Measurements from ENCODE around the gene CDCP1. TPM values are rescaled to one million over a fixed set of nuclear protein-coding genes. Genes with fewer than 3 reads are reported as not detected.
A peak's percentile ranks its signal among the peaks of the same experiment; 100 is the strongest.

Gene CDCP1
- total RNA-seq, 5 donors from 2014 or later (not counting 1 experiment from before 2014, with no cell fraction given) = 0.36 to 1.7 (median 0.55) TPM

DNA sequence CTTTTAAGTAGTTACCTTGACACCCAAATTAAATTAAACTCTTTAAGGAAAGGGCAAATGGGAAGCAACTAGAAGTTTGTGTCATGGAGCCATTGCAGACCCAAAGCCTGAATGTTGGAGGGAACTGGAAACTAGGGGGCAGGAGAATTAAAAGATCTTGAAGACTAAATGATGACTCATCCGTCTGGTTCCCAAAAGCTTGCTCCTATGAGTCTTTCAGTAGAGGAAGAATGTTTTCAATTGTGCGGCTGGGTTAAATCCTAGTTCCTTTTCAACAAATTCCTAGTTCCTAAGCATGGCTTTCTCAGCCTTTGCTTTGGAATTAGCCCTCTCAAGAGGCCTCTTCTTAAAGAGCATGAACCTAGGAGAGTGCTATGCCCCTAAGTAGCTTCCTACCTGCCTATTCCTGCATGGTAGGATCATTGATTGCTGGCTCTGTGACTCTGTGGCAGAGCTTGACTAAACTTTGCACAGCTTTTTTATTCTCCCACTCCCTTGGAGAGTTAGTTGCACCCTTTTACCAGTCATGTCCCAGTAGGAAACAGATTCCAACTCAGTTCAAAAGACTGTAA lies 102.4 kb downstream of the CDCP1 start:
- no peak overlapping the region for H3K27ac ChIP-seq (ENCODE audit: low read length)
- peaks cover 0 to 15% of the 10 kb centered on the region in 2 experiments for H3K27me3 ChIP-seq (replicated peaks in 1 of 2; ENCODE audit: control insufficient read depth in 2 of 2, extremely low read depth in 1 of 2, insufficient read depth in 2 of 2, low read length in 1 of 2)
- Mint-ChIP-seq H3K27me3 (peaks cover 6 to 12% of the 10 kb centered on the region in 2 donors), H3K36me3 (no peaks in the 10 kb centered on the region), H3K4me3 (no peak overlapping the region), H3K9me3 (no peaks in the 10 kb centered on the region), H3K27ac (no peak overlapping the region), H3K4me1 (peaks cover 14 to 18% (median 17%) of the 10 kb centered on the region in 3 donors)
- peaks cover 14 to 15% of the 10 kb centered on the region in 2 experiments for H3K4me1 ChIP-seq (ENCODE audit: control insufficient read depth in 1 of 2, extremely low read depth in 1 of 2, insufficient read depth in 2 of 2, low read length in 2 of 2)
- no peaks in the 10 kb centered on the region for H3K9me3 ChIP-seq
- 100% methylated on average over 2 of the region's 2 CpGs for WGBS (ENCODE audit: insufficient coverage)
- no peaks in the 10 kb centered on the region for H3K36me3 ChIP-seq (ENCODE audit: control insufficient read depth in 2 of 2, extremely low read depth in 1 of 2, insufficient read depth in 1 of 2, low read length in 1 of 2)
- ChIA-PET CTCF (interaction anchor here (0.6 to 6.4 kb wide), 7 partner anchors 23 to 1310 kb away, joined by 3 to 119 read pairs (median 4); partner anchors contain the start of gene CCR2 (in 1 of the 2)), POLR2A (interaction anchor here in 1 of 2 donors (0.6 kb wide), 1 partner anchor 610 kb away, joined by 6 read pairs; no protein-coding TSS in a partner anchor)
- ATAC-seq (replicated peaks in 1 of 4) = no peak
- no peak overlapping the region for H3K4me3 ChIP-seq (ENCODE audit: control insufficient read depth in 1 of 2, extremely low read depth in 1 of 2, low read length in 1 of 2)
- no peak for DNase-seq

DNA sequence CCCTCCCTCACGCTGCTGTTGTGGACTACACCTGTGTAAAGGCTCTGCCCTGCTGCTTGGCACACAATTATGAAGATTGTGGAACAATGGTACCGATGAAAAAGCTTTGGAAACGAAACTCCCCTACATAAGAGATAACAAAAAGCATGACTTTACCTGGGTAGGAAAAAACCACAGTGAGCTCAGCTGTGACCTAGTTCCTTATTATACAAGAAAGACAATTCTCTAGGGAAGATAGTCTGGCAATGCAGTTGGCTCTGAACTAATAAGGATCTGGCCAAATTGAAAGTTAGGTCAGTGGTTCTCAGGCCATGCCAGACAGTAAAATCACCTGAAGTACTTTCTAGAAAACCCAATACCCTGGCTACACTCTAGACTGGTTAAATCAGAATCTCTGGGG lies 104.0 kb downstream of the CDCP1 start:
- Histone ChIP-seq H3K36me3 (ENCODE audit: control insufficient read depth in 2 of 2, extremely low read depth in 1 of 2, insufficient read depth in 1 of 2, low read length in 1 of 2) (no peaks in the 10 kb centered on the region), H3K4me3 (ENCODE audit: control insufficient read depth in 1 of 2, extremely low read depth in 1 of 2, low read length in 1 of 2) (no peak overlapping the region), H3K27ac (ENCODE audit: low read length) (no peak overlapping the region), H3K9me3 (no peaks in the 10 kb centered on the region), H3K4me1 (ENCODE audit: control insufficient read depth in 1 of 2, extremely low read depth in 1 of 2, insufficient read depth in 2 of 2, low read length in 2 of 2) (peaks cover 15 to 18% of the 10 kb centered on the region in 2 experiments), H3K27me3 (replicated peaks in 1 of 2; ENCODE audit: control insufficient read depth in 2 of 2, extremely low read depth in 1 of 2, insufficient read depth in 2 of 2, low read length in 1 of 2) (peaks cover 0 to 10% of the 10 kb centered on the region in 2 experiments)
- WGBS (ENCODE audit: insufficient coverage) = no CpG with 5 or more reads among the region's 3 CpGs
- no peaks in the 10 kb centered on the region for H3K36me3 Mint-ChIP-seq
- ChIA-PET CTCF (interaction anchor here (0.8 to 6.4 kb wide), 7 partner anchors 8 to 614 kb away, joined by 3 to 119 read pairs (median 5); no protein-coding TSS in a partner anchor), POLR2A (no interaction called here)
- H3K4me3 Mint-ChIP-seq = no peak overlapping the region
- H3K4me1 Mint-ChIP-seq = peaks cover 19 to 25% (median 24%) of the 10 kb centered on the region in 3 donors
- no peak for DNase-seq
- H3K27ac Mint-ChIP-seq = no peak overlapping the region
- no peaks in the 10 kb centered on the region for H3K9me3 Mint-ChIP-seq
- H3K27me3 Mint-ChIP-seq = peaks cover 5 to 8% of the 10 kb centered on the region in 2 donors
- ATAC-seq (replicated peaks in 1 of 4) = no peak

DNA sequence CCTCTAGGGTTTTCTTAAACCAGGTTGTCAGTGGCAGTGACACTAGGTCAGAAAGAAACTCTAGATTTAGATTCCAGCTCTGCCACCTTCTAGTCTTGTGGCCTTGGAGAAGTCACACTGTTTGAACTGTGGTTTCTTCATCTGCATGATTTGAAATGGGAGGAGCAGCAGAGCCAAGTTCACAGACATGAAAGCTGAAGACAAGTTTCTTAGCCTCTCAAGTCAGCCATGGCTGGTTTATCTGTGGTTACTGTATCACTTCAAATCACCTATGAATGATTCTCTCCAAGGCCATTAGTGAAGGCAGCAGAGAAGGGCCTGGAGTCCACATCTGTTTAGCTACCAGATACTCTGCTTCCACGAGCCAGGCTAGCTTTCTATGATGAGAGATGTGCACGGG lies 104.5 kb downstream of the CDCP1 start:
- Mint-ChIP-seq H3K27me3 (peaks cover 6 to 8% of the 10 kb centered on the region in 2 donors), H3K36me3 (no peaks in the 10 kb centered on the region), H3K4me1 (peaks cover 22 to 30% (median 27%) of the 10 kb centered on the region in 3 donors), H3K27ac (peak overlapping the region in 1 of 2 donors; percentile 12), H3K9me3 (no peaks in the 10 kb centered on the region), H3K4me3 (no peak overlapping the region)
- CTCF ChIA-PET = interaction anchor here (0.7 to 6.4 kb wide), 12 partner anchors 9 to 615 kb away, joined by 3 to 119 read pairs (median 5); no protein-coding TSS in a partner anchor
- Histone ChIP-seq H3K4me1 (ENCODE audit: control insufficient read depth in 1 of 2, extremely low read depth in 1 of 2, insufficient read depth in 2 of 2, low read length in 2 of 2) (peaks cover 15 to 21% of the 10 kb centered on the region in 2 experiments), H3K9me3 (no peaks in the 10 kb centered on the region), H3K36me3 (ENCODE audit: control insufficient read depth in 2 of 2, extremely low read depth in 1 of 2, insufficient read depth in 1 of 2, low read length in 1 of 2) (no peaks in the 10 kb centered on the region), H3K4me3 (ENCODE audit: control insufficient read depth in 1 of 2, extremely low read depth in 1 of 2, low read length in 1 of 2) (no peak overlapping the region), H3K27me3 (replicated peaks in 1 of 2; ENCODE audit: control insufficient read depth in 2 of 2, extremely low read depth in 1 of 2, insufficient read depth in 2 of 2, low read length in 1 of 2) (peaks cover 0 to 13% of the 10 kb centered on the region in 2 experiments), H3K27ac (ENCODE audit: low read length) (no peak overlapping the region)
- ATAC-seq (replicated peaks in 1 of 4) (no peak), DNase-seq (peak in 1 of 35 experiments; percentile 20)
- 94% methylated on average over 2 of the region's 2 CpGs for WGBS (ENCODE audit: insufficient coverage)
- POLR2A ChIA-PET = no interaction called here

DNA sequence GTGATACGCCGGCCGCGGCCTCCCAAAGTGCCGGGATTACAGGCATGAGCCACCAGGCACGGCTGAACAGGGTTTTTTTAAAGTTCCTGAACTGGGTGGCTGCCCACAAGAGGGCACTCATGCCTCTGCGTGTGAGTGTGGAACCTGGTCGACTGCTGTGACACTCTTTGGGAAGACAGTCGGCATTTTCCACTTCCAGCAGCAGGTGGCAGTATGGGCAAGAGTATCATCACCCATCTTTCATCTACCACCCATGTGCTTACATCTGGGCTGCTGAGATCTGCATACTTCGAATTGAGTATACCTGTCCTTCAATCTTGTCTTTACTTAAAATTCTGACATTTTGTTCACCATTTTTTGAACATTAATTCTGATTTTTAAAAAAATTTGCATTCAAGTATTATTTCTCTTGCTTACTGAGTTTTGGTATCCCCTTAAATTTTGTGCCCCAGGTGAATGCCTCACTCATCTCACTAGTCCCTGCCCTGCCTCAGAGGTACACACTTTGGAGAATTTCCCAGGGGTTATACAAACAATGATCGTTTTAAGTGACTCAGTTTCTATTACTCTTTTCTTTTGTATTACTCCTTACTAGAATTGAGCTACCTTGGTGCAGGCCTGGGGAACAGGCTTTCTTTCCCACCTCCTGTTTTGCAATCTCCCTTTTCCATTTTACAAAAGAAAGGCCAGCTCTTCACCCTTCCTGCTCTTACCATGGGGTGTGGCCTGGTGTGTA lies 108.3 kb downstream of the CDCP1 start:
- H3K4me3 ChIP-seq (ENCODE audit: control insufficient read depth in 1 of 2, extremely low read depth in 1 of 2, low read length in 1 of 2) = no peak overlapping the region
- ChIA-PET CTCF (interaction anchor here (0.5 to 6.4 kb wide), 17 partner anchors 30 to 805 kb away, joined by 3 to 119 read pairs (median 4); no protein-coding TSS in a partner anchor), POLR2A (no interaction called here)
- peak; percentile 76 to 96 (median 88) for DNase-seq
- WGBS (ENCODE audit: insufficient coverage) = 2% methylated on average over 8 of the region's 11 CpGs
- H3K27ac ChIP-seq (ENCODE audit: low read length) = no peak overlapping the region
- H3K9me3 ChIP-seq = no peaks in the 10 kb centered on the region
- Mint-ChIP-seq H3K27ac (no peak overlapping the region), H3K9me3 (no peaks in the 10 kb centered on the region), H3K4me1 (peaks cover 45 to 55% (median 52%) of the 10 kb centered on the region in 3 donors), H3K4me3 (peak overlapping the region; percentile 49 to 70 (median 56)), H3K36me3 (no peaks in the 10 kb centered on the region), H3K27me3 (peaks cover 7 to 22% of the 10 kb centered on the region in 2 donors)
- ATAC-seq (replicated peaks in 1 of 4) = peak; percentile 84 to 92 (median 90)
- peaks cover 0 to 33% of the 10 kb centered on the region in 2 experiments for H3K27me3 ChIP-seq (replicated peaks in 1 of 2; ENCODE audit: control insufficient read depth in 2 of 2, extremely low read depth in 1 of 2, insufficient read depth in 2 of 2, low read length in 1 of 2)
- peaks cover 26 to 47% of the 10 kb centered on the region in 2 experiments for H3K4me1 ChIP-seq (ENCODE audit: control insufficient read depth in 1 of 2, extremely low read depth in 1 of 2, insufficient read depth in 2 of 2, low read length in 2 of 2)
- H3K36me3 ChIP-seq (ENCODE audit: control insufficient read depth in 2 of 2, extremely low read depth in 1 of 2, insufficient read depth in 1 of 2, low read length in 1 of 2) = no peaks in the 10 kb centered on the region

DNA sequence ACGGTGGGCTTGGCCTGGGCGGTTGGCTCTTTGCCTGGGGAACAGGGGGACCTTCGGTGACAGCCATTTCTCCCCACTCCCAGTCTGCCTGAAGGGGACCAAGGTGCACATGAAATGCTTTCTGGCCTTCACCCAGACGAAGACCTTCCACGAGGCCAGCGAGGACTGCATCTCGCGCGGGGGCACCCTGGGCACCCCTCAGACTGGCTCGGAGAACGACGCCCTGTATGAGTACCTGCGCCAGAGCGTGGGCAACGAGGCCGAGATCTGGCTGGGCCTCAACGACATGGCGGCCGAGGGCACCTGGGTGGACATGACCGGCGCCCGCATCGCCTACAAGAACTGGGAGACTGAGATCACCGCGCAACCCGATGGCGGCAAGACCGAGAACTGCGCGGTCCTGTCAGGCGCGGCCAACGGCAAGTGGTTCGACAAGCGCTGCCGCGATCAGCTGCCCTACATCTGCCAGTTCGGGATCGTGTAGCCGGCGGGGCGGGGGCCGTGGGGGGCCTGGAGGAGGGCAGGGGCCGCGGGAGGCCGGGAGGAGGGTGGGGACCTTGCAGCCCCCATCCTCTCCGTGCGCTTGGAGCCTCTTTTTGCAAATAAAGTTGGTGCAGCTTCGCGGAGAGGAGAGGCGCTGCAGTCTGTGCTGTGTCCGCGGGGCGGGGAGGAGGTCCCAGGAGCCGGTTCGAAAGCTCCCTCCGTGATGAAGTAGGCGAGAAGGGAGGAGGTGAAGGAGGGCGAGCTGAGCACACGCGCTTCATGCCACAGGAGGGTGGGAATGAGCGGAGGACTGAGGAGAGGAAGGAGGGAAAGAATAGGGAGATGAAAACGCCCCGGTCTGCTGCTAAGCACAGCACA lies 110.5 kb downstream of the CDCP1 start:
- ChIA-PET POLR2A (no interaction called here), CTCF (interaction anchor here (0.5 to 2.2 kb wide), 9 partner anchors 172 to 843 kb away, joined by 3 to 11 read pairs (median 5); no protein-coding TSS in a partner anchor)
- DNase-seq = peak in 14 of 35 experiments; percentile 3 to 38 (median 22)
- Mint-ChIP-seq H3K4me1 (peaks cover 31 to 40% (median 38%) of the 10 kb centered on the region in 3 donors), H3K9me3 (no peaks in the 10 kb centered on the region), H3K36me3 (no peaks in the 10 kb centered on the region), H3K27ac (no peak overlapping the region), H3K4me3 (peak overlapping the region; percentile 54 to 71 (median 70)), H3K27me3 (peaks cover 7 to 22% of the 10 kb centered on the region in 2 donors)
- H3K4me3 ChIP-seq (ENCODE audit: control insufficient read depth in 1 of 2, extremely low read depth in 1 of 2, low read length in 1 of 2) = peak overlapping the region; percentile 25 to 60
- H3K27ac ChIP-seq (ENCODE audit: low read length) = no peak overlapping the region
- peaks cover 0 to 44% of the 10 kb centered on the region in 2 experiments for H3K27me3 ChIP-seq (replicated peaks in 1 of 2; ENCODE audit: control insufficient read depth in 2 of 2, extremely low read depth in 1 of 2, insufficient read depth in 2 of 2, low read length in 1 of 2)
- peak in 2 of 4 experiments; percentile 25 to 42 for ATAC-seq (replicated peaks in 1 of 4)
- peaks cover 11 to 33% of the 10 kb centered on the region in 2 experiments for H3K4me1 ChIP-seq (ENCODE audit: control insufficient read depth in 1 of 2, extremely low read depth in 1 of 2, insufficient read depth in 2 of 2, low read length in 2 of 2)
- WGBS (ENCODE audit: insufficient coverage) = 41% methylated on average over 49 of the region's 64 CpGs
- no peaks in the 10 kb centered on the region for H3K36me3 ChIP-seq (ENCODE audit: control insufficient read depth in 2 of 2, extremely low read depth in 1 of 2, insufficient read depth in 1 of 2, low read length in 1 of 2)
- no peaks in the 10 kb centered on the region for H3K9me3 ChIP-seq
